SJSA1 (cell line): ENCODE data around the gene TNFAIP6. TPM values are rescaled to one million over a fixed set of nuclear protein-coding genes. Genes with fewer than 3 reads are reported as not detected.
"Not testable (repeated sequence)": the region's sequence is repeated elsewhere in the genome, so short reads cannot be mapped to it uniquely, and the experiment has no call there.

Source experiments
- DNase-seq, 2 experiments: peaks; one replicate each; pipeline ENCODE4 v3.0.0-alpha.2; 2015 to 2020; ENCODE audit warnings: low spot score in 2 of 2, low read depth in 1 of 2
- H3K27ac ChIP-seq: fragments of 250-450 bp; sonication (Bioruptor Pico); 2 replicates; pipeline ENCODE4 v1.5.1; 2020; ENCODE audit warnings: mild to moderate bottlenecking, moderate library complexity
- H3K27me3 ChIP-seq: fragments of 250-450 bp; sonication (Bioruptor Pico); replicated peaks from 2 replicates; pipeline ENCODE4 v1.5.1; 2020; ENCODE audit warnings: mild to moderate bottlenecking, moderate library complexity
- H3K36me3 ChIP-seq: fragments of 250-450 bp; sonication (Bioruptor Pico); 2 replicates; pipeline ENCODE4 v1.5.1; 2020; ENCODE audit warnings: mild to moderate bottlenecking
- H3K4me1 ChIP-seq: fragments of 250-450 bp; sonication (Bioruptor Pico); replicated peaks from 2 replicates; pipeline ENCODE4 v1.6.1; 2021; ENCODE audit warnings: mild to moderate bottlenecking
- H3K4me3 ChIP-seq: fragments of 250-450 bp; sonication (Bioruptor Pico); 2 replicates; pipeline ENCODE4 v1.5.1; 2020; ENCODE audit warnings: mild to moderate bottlenecking
- H3K9me3 ChIP-seq: fragments of 250-450 bp; sonication (Bioruptor Pico); replicated peaks from 2 replicates; pipeline ENCODE4 v1.5.1; 2020; ENCODE audit warnings: mild to moderate bottlenecking
- total RNA-seq: library from RNA; depleted of rRNA; stranded (reverse); fragments of >200 nt; shearing (Covaris generic); gene quantifications from 2 replicates; pipeline ENCODE4 v1.2.3, GENCODE V29; 2014; rRNA removed

TNFAIP6 gene
- total RNA-seq: 1.3 and 1.5 TPM in 2 replicates

GRCh38 chr2:151357359-151357758, at the start of gene TNFAIP6:
TNFAIP6 (plus strand) TSS chr2:151357592; CDS start chr2:151357667, 75 bp downstream.
- peaks cover 6% of the 10 kb centered on the region for H3K4me1 ChIP-seq
- peak in 1 of 2 experiments; percentile 13 for DNase-seq
- no peaks in the 10 kb centered on the region for H3K36me3 ChIP-seq
- H3K27ac ChIP-seq: no peak within 1 kb of the TSS
- H3K4me3 ChIP-seq: no peak within 1 kb of the TSS
- H3K27me3 ChIP-seq: no peaks in the 10 kb centered on the region
- no peaks in the 10 kb centered on the region for H3K9me3 ChIP-seq

GRCh38 chr2:151310313-151310712, 47.1 kb upstream of the TNFAIP6 start:
- not testable (repeated sequence) for H3K27ac ChIP-seq, H3K4me3 ChIP-seq, DNase-seq, H3K27me3 ChIP-seq, H3K9me3 ChIP-seq, H3K4me1 ChIP-seq, H3K36me3 ChIP-seq

DNA sequence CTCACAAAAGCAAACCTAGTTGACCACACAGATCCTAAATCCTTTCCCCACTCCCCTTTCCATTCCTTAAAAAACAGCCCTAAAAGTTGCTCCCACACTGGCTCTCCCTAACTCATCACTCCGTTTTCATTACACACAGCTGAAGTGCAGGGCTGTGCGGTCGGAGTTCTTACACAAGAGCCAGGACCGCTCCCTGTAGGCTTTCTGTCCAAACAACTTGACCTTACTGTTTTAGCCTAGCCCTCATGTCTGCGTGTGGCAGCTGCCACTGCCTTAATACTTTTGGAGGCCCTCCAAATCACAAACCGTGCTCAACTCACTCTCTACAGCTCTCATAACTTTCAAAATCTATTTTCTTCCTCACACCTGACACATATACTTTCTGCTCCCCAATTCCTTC, 45.0 kb upstream of the TNFAIP6 start:
- H3K9me3 ChIP-seq, H3K4me1 ChIP-seq, DNase-seq, H3K4me3 ChIP-seq, H3K36me3 ChIP-seq, H3K27ac ChIP-seq, H3K27me3 ChIP-seq: not testable (repeated sequence)

DNA sequence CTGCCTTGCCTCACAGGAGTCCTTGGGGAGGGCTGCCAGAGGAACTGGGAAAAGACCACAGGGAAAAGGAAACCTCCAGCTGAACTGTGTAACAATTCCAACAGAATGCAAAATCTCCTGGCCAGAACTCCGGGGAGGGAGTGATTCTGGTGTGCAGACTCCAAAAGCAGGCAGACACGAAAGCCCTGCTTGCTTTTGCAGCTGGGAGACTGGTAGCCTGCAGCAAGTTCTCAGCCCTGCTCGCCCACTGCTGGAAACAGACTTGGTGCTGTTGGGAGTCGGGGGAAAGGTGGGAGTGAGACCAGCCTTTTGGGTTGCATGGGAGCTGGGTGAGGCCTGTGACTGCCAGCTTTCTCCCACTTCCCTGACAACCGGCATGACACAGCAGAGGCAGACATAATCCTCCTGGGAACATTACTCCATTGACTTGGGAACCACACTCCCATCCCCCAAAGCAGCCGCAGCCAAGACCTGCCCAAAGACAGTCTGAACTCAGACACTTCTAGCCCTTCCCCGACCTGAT, 42.0 kb upstream of the TNFAIP6 start:
- no peak for DNase-seq
- Histone ChIP-seq H3K27ac (no peak overlapping the region), H3K36me3 (no peaks in the 10 kb centered on the region), H3K4me3 (no peak overlapping the region), H3K9me3 (no peaks in the 10 kb centered on the region), H3K27me3 (no peaks in the 10 kb centered on the region), H3K4me1 (no peaks in the 10 kb centered on the region)

- H3K27ac ChIP-seq: no peak overlapping the region
- H3K4me1 ChIP-seq: no peaks in the 10 kb centered on the region
- H3K4me3 ChIP-seq: no peak overlapping the region
- H3K9me3 ChIP-seq: no peaks in the 10 kb centered on the region
- no peak for DNase-seq
- no peaks in the 10 kb centered on the region for H3K36me3 ChIP-seq
- no peaks in the 10 kb centered on the region for H3K27me3 ChIP-seq
Observed at GRCh38 chr2:151325581-151326095, 31.8 kb upstream of the TNFAIP6 start.

DNA sequence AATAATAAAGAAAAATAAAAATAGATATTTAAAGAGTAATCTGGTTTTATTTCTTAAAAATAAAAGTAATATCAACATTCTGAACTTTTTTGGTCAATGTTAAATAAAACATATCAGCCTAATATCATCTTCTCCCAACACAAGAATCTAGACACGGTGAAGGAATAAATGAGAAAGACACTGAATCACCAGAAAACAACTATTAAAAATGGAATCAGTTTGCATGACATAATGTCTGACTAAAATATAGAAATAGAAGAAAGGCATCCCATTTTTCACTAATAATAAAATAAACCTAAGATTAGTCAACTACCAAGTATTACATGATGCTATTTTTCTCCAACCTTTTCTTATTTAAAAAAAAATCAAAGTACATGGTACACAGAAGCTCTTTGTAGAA, 30.8 kb upstream of the TNFAIP6 start:
- H3K27me3 ChIP-seq: no peaks in the 10 kb centered on the region

DNA sequence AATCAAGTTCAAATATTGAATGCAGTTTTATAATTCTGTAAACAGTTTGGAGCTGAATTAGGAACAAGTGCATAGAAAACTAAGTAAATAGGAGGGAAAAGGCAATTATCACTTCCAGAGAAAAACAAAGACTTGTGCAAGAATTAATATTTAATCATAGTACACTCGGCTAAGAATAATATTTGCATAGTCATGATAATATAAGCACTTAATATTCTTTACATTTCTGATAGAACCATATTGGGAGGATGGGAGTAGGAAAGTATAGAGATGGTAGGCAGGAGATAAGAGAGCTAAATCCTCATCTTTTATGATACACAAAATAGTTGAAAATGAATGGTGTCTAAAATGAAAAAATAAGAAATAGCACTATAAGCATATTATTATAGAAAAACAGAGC, 27.4 kb upstream of the TNFAIP6 start:
- H3K9me3 ChIP-seq: no peaks in the 10 kb centered on the region
- no peak for DNase-seq

More for the DNA sequence above, 30.8 kb upstream of the TNFAIP6 start:
- Histone ChIP-seq H3K4me1 (no peaks in the 10 kb centered on the region), H3K4me3 (no peak overlapping the region), H3K27ac (no peak overlapping the region), H3K9me3 (no peaks in the 10 kb centered on the region), H3K36me3 (no peaks in the 10 kb centered on the region)
- no peak for DNase-seq

GRCh38 chr2:151333083-151333482, 24.3 kb upstream of the TNFAIP6 start:
- Histone ChIP-seq H3K36me3 (no peaks in the 10 kb centered on the region), H3K4me1 (peaks cover 13% of the 10 kb centered on the region), H3K4me3 (no peak overlapping the region), H3K27ac (no peak overlapping the region), H3K9me3 (no peaks in the 10 kb centered on the region), H3K27me3 (no peaks in the 10 kb centered on the region)
- no peak for DNase-seq

More for the DNA sequence above, 27.4 kb upstream of the TNFAIP6 start:
- no peak overlapping the region for H3K27ac ChIP-seq
- peaks cover 13% of the 10 kb centered on the region for H3K4me1 ChIP-seq
- H3K4me3 ChIP-seq: no peak overlapping the region
- no peaks in the 10 kb centered on the region for H3K36me3 ChIP-seq
- no peaks in the 10 kb centered on the region for H3K27me3 ChIP-seq

DNA sequence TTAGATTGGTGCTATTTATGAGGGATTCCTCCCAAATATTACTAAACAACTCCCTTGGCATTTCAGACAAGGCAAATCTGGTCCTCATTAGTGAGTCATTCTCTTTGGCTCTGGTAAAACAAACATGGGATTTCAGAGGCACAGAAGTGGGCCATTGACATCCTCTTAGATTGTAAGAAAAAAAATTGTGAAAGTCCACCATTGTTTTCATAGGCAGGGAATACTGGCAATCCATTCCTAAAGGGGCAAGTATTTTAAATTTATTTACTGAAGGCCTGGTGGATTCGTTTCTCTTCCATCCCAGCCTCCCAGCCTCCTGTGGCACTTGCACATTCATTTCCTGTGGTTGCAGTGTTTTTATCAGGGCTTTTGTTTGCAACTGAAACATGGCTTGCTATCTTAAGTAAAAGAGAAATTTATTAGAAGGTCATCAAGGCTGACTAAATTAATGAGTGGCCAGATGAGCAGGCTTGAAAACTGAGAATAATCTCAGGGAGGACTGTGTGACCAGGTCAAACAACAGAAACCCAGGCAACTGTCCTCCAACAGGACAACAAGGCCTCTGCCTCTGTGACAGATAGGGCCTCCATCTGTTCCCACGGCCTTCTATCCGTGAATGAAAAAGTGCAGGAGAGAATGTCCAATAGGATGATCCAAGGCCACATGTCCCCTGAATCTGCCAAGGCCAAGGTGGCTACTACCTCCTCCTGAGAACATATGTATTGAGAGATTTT, 23.1 kb upstream of the TNFAIP6 start:
- peak; percentile 71 to 89 for DNase-seq
- Histone ChIP-seq H3K36me3 (no peaks in the 10 kb centered on the region), H3K27me3 (no peaks in the 10 kb centered on the region), H3K4me1 (peaks cover 13% of the 10 kb centered on the region), H3K27ac (peak overlapping the region; percentile 74), H3K9me3 (no peaks in the 10 kb centered on the region), H3K4me3 (no peak overlapping the region)

DNA sequence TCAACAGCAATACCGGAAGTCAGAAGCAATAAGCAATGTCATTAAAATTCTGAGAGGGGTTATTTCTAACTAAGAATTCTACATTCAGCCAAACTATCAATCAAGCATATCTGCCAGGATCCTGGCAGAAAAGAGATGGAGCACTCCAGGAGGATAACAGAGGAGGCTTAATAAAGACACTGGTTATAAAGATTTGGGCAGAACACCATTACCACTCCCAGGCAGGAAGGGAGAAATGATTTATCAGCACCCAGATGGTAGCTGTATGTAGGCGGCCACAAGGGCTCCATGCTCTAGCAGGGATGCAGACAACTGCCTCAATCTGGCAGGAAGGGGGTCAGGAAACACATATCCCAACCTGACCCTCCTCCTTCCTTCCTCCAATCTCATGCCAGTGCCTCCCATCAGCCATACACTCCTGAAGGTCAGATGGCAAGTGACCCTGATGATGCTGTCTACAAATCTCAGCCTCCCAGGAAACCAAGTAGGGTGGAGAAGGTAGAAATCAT, 20.5 kb upstream of the TNFAIP6 start:
- Histone ChIP-seq H3K4me1 (peaks cover 13% of the 10 kb centered on the region), H3K36me3 (no peaks in the 10 kb centered on the region), H3K27ac (no peak overlapping the region), H3K27me3 (no peaks in the 10 kb centered on the region), H3K9me3 (no peaks in the 10 kb centered on the region), H3K4me3 (no peak overlapping the region)
- no peak for DNase-seq

DNA sequence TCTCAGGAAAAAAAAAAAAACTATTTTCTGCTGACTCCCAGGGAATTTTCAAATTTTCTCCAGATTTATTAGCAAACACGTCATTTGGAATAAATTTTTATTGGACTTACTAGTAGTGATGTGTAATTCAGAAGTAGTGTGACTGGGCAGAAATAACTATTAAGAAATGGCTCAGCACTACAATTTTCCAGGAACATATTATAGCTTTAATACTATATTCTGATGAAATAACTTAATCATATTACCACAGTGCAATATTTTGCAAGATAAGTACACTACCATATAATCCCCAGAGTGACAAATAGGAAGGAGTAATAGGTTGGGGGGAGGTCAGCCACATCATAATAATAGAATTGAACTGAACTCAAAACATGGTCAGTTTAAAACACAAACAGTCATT, 19.7 kb upstream of the TNFAIP6 start:
- Histone ChIP-seq H3K4me1 (peaks cover 13% of the 10 kb centered on the region), H3K4me3 (no peak overlapping the region), H3K27ac (no peak overlapping the region), H3K9me3 (no peaks in the 10 kb centered on the region), H3K27me3 (no peaks in the 10 kb centered on the region), H3K36me3 (no peaks in the 10 kb centered on the region)
- DNase-seq: no peak

- no peak overlapping the region for H3K4me3 ChIP-seq
- no peaks in the 10 kb centered on the region for H3K36me3 ChIP-seq
- peaks cover 13% of the 10 kb centered on the region for H3K4me1 ChIP-seq
- no peaks in the 10 kb centered on the region for H3K9me3 ChIP-seq
- H3K27ac ChIP-seq: no peak overlapping the region
- no peak for DNase-seq
- H3K27me3 ChIP-seq: no peaks in the 10 kb centered on the region
Observed at GRCh38 chr2:151338115-151338514, 19.3 kb upstream of the TNFAIP6 start.

GRCh38 chr2:151343073-151343472, 14.3 kb upstream of the TNFAIP6 start:
- DNase-seq: no peak
- no peak overlapping the region for H3K27ac ChIP-seq
- H3K36me3 ChIP-seq: no peaks in the 10 kb centered on the region
- no peaks in the 10 kb centered on the region for H3K4me1 ChIP-seq
- H3K9me3 ChIP-seq: no peaks in the 10 kb centered on the region
- H3K4me3 ChIP-seq: no peak overlapping the region
- no peaks in the 10 kb centered on the region for H3K27me3 ChIP-seq

GRCh38 chr2:151344191-151344590, 13.2 kb upstream of the TNFAIP6 start:
- DNase-seq: not testable (repeated sequence)

More at GRCh38 chr2:151344191-151344590, 13.2 kb upstream of the TNFAIP6 start:
- not testable (repeated sequence) for H3K27me3 ChIP-seq, H3K4me1 ChIP-seq, H3K9me3 ChIP-seq, H3K27ac ChIP-seq, H3K36me3 ChIP-seq, H3K4me3 ChIP-seq
